HCT116 (cell line): ENCODE results near the gene SLC26A9. TPM values are rescaled to one million over a fixed set of nuclear protein-coding genes. Genes with fewer than 3 reads are reported as not detected.
A peak's percentile ranks its signal among the peaks of the same experiment; 100 is the strongest.

Source experiments
- ATAC-seq: fragments of 200-7000 bp; cut with Tn5 transposase; 2 replicates; pipeline ENCODE4 v1.9.1; 2020; ENCODE audit warnings: mild to moderate bottlenecking, moderate library complexity
- Bru-seq: library from RNA; stranded (reverse); fragments of 400-500 nt; gene quantifications from one replicate; lab custom pipeline; 2021; lab: Mats Ljungman, UMichigan
- BruChase-seq, 2 experiments: library from RNA; stranded (reverse); fragments of 400-500 nt; gene quantifications; one replicate each; lab custom pipeline; 2021; lab: Mats Ljungman, UMichigan
- BruUV-seq: library from RNA; stranded (reverse); fragments of 400-500 nt; replicated peaks from 2 replicates; lab custom pipeline; 2021; lab: Mats Ljungman, UMichigan
- CTCF ChIA-PET: fragments of 300-600 bp; sonication (Branson Sonifier 250); formaldehyde crosslinking; loops from one replicate; lab custom pipeline; 2021; ENCODE audit warnings: antibody characterized with exemption; lab: Charles Lee
- POLR2A ChIA-PET: fragments of 300-600, 350-600 bp; sonication (Branson Sonifier 250); formaldehyde crosslinking; loops from one replicate; lab custom pipeline; 2021; ENCODE audit warnings: antibody characterized with exemption; lab: Charles Lee
- RAD21 ChIA-PET, 2 experiments: fragments of 300-600 bp; sonication (Branson Sonifier 250); formaldehyde crosslinking; loops; one replicate each; lab custom pipeline; 2023; ENCODE audit warnings: low total read pairs in 2 of 2; ENCODE audit not compliant: uncharacterized antibody in 2 of 2, unreplicated experiment in 2 of 2, low non-redundant PET in 1 of 2; lab: Charles Lee
- DNase-seq: peaks from one replicate; pipeline ENCODE4 v3.0.0-alpha.2; 2010; ENCODE audit warnings: low read depth, low spot score
- H2AFZ ChIP-seq: fragments of 200-600 bp; shearing (Covaris generic), sonication (generic); 2 replicates; pipeline ENCODE4 v1.6.1; 2017; ENCODE audit warnings: low read depth, mixed run types, mixed read lengths, antibody characterized with exemption, low read length; ENCODE audit not compliant: poor library complexity, severe bottlenecking
- H3K27ac ChIP-seq: 2 replicates; pipeline ENCODE4 v1.5.1; 2012; ENCODE audit warnings: low read depth, low read length
- H3K27me3 ChIP-seq: fragments of 200-600 bp; sonication (generic); 2 replicates; pipeline ENCODE4 v1.6.1; 2016; ENCODE audit warnings: mixed run types, low read length, mixed read lengths; ENCODE audit not compliant: insufficient read depth
- H3K36me3 ChIP-seq, 2 experiments: fragments of 200-500 bp in 1 of 2; fragments of 200-600 bp in 1 of 2; sonication (Bioruptor generic) in 1 of 2; sonication (generic) in 1 of 2; 2 replicates each; pipeline versions ENCODE4 v1.5.1 to v1.6.1; 2014 to 2016; ENCODE audit warnings: low read length in 2 of 2, inconsistent platforms in 1 of 2, mixed read lengths in 1 of 2, mixed run types in 1 of 2; ENCODE audit not compliant: insufficient read depth in 2 of 2, control insufficient read depth in 1 of 2
- H3K4me1 ChIP-seq, 2 experiments: fragments of 200-600 bp in 1 of 2; sonication (generic) in 1 of 2; 2 replicates each; pipeline versions ENCODE4 v1.5.1 to v1.6.1; 2012 to 2017; ENCODE audit warnings: low read length in 2 of 2, inconsistent platforms in 1 of 2, mild to moderate bottlenecking in 1 of 2, mixed read lengths in 1 of 2, mixed run types in 1 of 2, moderate library complexity in 1 of 2; ENCODE audit not compliant: insufficient read depth in 2 of 2, control insufficient read depth in 1 of 2
- H3K4me2 ChIP-seq: fragments of 200-600 bp; sonication (generic); 2 replicates; pipeline ENCODE4 v1.6.1; 2017; ENCODE audit warnings: mixed run types, low read length, mixed read lengths
- H3K4me3 ChIP-seq, 2 experiments: fragments of 200-600 bp in 1 of 2; sonication (generic) in 1 of 2; replicated peaks in 1 of 2; 2 replicates each; pipeline ENCODE4 v1.5.1; 2011 to 2016; ENCODE audit warnings: low read length in 2 of 2, control low read depth in 1 of 2, low read depth in 1 of 2, mild to moderate bottlenecking in 1 of 2, mixed read lengths in 1 of 2, mixed run types in 1 of 2
- H3K79me2 ChIP-seq: fragments of 200-600 bp; sonication (generic); 2 replicates; pipeline ENCODE4 v1.6.1; 2017; ENCODE audit warnings: mild to moderate bottlenecking, mixed run types, low read length, moderate library complexity, mixed read lengths; ENCODE audit not compliant: insufficient read depth
- H3K9ac ChIP-seq: fragments of 200-600 bp; sonication (generic); 2 replicates; pipeline ENCODE4 v1.6.1; 2016; ENCODE audit warnings: low read length, mixed read lengths
- H3K9me2 ChIP-seq: fragments of 200-600 bp; sonication (generic), shearing (Covaris generic); 2 replicates; pipeline ENCODE4 v1.6.1; 2017; ENCODE audit warnings: mixed run types, mild to moderate bottlenecking, moderate library complexity; ENCODE audit not compliant: insufficient read depth
- H3K9me3 ChIP-seq, 2 experiments: fragments of 200-500 bp in 1 of 2; fragments of 200-600 bp in 1 of 2; sonication (Bioruptor generic) in 1 of 2; sonication (generic) in 1 of 2; 2 replicates each; pipeline ENCODE4 v1.6.1; 2014 to 2017; ENCODE audit warnings: low read length in 2 of 2, mixed read lengths in 2 of 2, inconsistent platforms in 1 of 2, low read depth in 1 of 2, mild to moderate bottlenecking in 1 of 2, mixed run types in 1 of 2, moderate library complexity in 1 of 2; ENCODE audit not compliant: control insufficient read depth in 1 of 2, insufficient read depth in 1 of 2
- H4K20me1 ChIP-seq: fragments of 200-600 bp; sonication (generic), shearing (Covaris generic); 2 replicates; pipeline ENCODE4 v1.6.1; 2017; ENCODE audit warnings: mixed run types, mild to moderate bottlenecking, moderate library complexity; ENCODE audit not compliant: insufficient read depth
- ATF3 ChIP-seq: IDR thresholded peaks from 2 replicates; pipeline ENCODE4 v1.6.1; 2012
- CBX3 ChIP-seq: IDR thresholded peaks from 2 replicates; pipeline ENCODE4 v1.6.1; 2012; ENCODE audit warnings: low read depth
- EGR1 ChIP-seq: IDR thresholded peaks from 2 replicates; pipeline ENCODE4 v1.6.1; 2012; ENCODE audit warnings: low read depth
- JUND ChIP-seq: IDR thresholded peaks from 2 replicates; pipeline ENCODE4 v1.6.1; 2012
- POLR2AphosphoS5 ChIP-seq: IDR thresholded peaks from 2 replicates; pipeline ENCODE4 v1.6.1; 2011; ENCODE audit warnings: mild to moderate bottlenecking, low read depth, low read length, moderate library complexity
- RAD21 ChIP-seq: IDR thresholded peaks from 2 replicates; pipeline ENCODE4 v1.6.1; 2012; ENCODE audit warnings: low read depth, mild to moderate bottlenecking
- SIN3A ChIP-seq: IDR thresholded peaks from 2 replicates; pipeline ENCODE4 v1.6.1; 2012; ENCODE audit warnings: low read depth
- SP1 ChIP-seq: IDR thresholded peaks from 2 replicates; pipeline ENCODE4 v1.6.1; 2012; ENCODE audit warnings: low read depth
- SRF ChIP-seq: IDR thresholded peaks from 2 replicates; pipeline ENCODE4 v1.6.1; 2012; ENCODE audit warnings: low read depth
- ZFX ChIP-seq: fragments of 450-650 bp; IDR thresholded peaks from 2 replicates; pipeline ENCODE4 v1.6.1; 2017
- intact Hi-C: fragments of 100-400 bp; cut with micrococcal nuclease; formaldehyde crosslinking; loops from 2 replicates; pipeline ENCODE4 v1.10.0; 2022
- long read RNA-seq: library from polyadenylated mRNA; unstranded; transcript quantifications from one replicate; pipeline ENCODE4 v2.0.0, GENCODE V29; 2021; ENCODE audit not compliant: unreplicated experiment
- polyA plus RNA-seq: library from polyadenylated mRNA; unstranded; fragments of >200 nt; gene quantifications from 2 replicates; pipeline ENCODE4 v1.2.1, GENCODE V29; 2012; ENCODE audit warnings: missing spikeins
- total RNA-seq: library from RNA; stranded (reverse); gene quantifications from one replicate; pipeline ENCODE4 v1.2.1, GENCODE V29; 2021; ENCODE audit not compliant: unreplicated experiment
- TF ChIP-seq, protein P1 (sequence below): IDR thresholded peaks from 2 replicates; pipeline ENCODE4 v1.6.1; 2012

SLC26A9 gene, protein sequence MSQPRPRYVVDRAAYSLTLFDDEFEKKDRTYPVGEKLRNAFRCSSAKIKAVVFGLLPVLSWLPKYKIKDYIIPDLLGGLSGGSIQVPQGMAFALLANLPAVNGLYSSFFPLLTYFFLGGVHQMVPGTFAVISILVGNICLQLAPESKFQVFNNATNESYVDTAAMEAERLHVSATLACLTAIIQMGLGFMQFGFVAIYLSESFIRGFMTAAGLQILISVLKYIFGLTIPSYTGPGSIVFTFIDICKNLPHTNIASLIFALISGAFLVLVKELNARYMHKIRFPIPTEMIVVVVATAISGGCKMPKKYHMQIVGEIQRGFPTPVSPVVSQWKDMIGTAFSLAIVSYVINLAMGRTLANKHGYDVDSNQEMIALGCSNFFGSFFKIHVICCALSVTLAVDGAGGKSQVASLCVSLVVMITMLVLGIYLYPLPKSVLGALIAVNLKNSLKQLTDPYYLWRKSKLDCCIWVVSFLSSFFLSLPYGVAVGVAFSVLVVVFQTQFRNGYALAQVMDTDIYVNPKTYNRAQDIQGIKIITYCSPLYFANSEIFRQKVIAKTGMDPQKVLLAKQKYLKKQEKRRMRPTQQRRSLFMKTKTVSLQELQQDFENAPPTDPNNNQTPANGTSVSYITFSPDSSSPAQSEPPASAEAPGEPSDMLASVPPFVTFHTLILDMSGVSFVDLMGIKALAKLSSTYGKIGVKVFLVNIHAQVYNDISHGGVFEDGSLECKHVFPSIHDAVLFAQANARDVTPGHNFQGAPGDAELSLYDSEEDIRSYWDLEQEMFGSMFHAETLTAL
- not detected for total RNA-seq
- 0.02 TPM in 1 of 2 replicates, not detected in the other for polyA plus RNA-seq
- not detected for Bru-seq, nascent RNA
- not detected for BruChase-seq, experiment 1, labeled RNA remaining after a 6-hour chase
- percentile 3 among the genes with signal in this experiment for BruChase-seq, experiment 2, labeled RNA remaining after a 2-hour chase
- long read RNA-seq, result 0 reads

- Histone ChIP-seq H3K9me3 (no peaks in the 10 kb centered on the region), H4K20me1 (no peaks in the 10 kb centered on the region), H3K79me2 (no peaks in the 10 kb centered on the region), H3K4me2 (no peak within 1 kb of the TSS), H3K9ac (no peak within 1 kb of the TSS), H3K36me3 (no peaks in the 10 kb centered on the region), H3K4me3 (no peak within 1 kb of the TSS), H3K27ac (no peak within 1 kb of the TSS), H3K9me2 (no peaks in the 10 kb centered on the region), H3K27me3 (peaks cover 44% of the 10 kb centered on the region), H2AFZ (no peak within 1 kb of the TSS), H3K4me1 (peaks cover 9 to 19% of the 10 kb centered on the region in 2 experiments)
- ChIA-PET POLR2A (no interaction called here), RAD21 (no interaction called here), CTCF (interaction anchor here (1.3 to 2.0 kb wide), 2 partner anchors 25 to 34 kb away, joined by 4 to 7 read pairs; no protein-coding TSS in a partner anchor)
- no TSS peak for BruUV-seq
- no peak for DNase-seq
- intact Hi-C loops, result no loop called here
- no peak for ATAC-seq
- no peak for TF ChIP-seq POLR2AphosphoS5
- no peak for TF ChIP-seq SIN3A
- TF ChIP-seq ZFX, result no peak
- TF ChIP-seq RAD21, result no peak
- TF ChIP-seq ATF3, result no peak
- TF ChIP-seq SP1, result no peak
- TF ChIP-seq JUND, result no peak
- no peak for TF ChIP-seq SRF
- TF ChIP-seq, protein P1, sequence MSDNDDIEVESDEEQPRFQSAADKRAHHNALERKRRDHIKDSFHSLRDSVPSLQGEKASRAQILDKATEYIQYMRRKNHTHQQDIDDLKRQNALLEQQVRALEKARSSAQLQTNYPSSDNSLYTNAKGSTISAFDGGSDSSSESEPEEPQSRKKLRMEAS, result no peak
- no peak for TF ChIP-seq EGR1
- no peak for TF ChIP-seq CBX3
Measured at GRCh38 chr1:205943245-205943644, at the start of gene SLC26A9. Gene SLC26A9 (minus strand): TSS chr1:205943456. CDS start chr1:205935820, 7,636 bp downstream.
